Measurements from ENCODE around the gene RFTN1.
A peak's percentile ranks its signal among the peaks of the same experiment; 100 is the strongest.

RFTN1 gene

GRCh38 chr3:16280671-16281070 lies 232.8 kb downstream of the RFTN1 start:
- DNase-seq (ENCODE audit: low read depth), result peak; percentile 68
- no peak for TF ChIP-seq CTCF (conservative IDR thresholded peaks at IDR 0.05; ENCODE audit: low read length)

GRCh38 chr3:16279010-16279801 lies 234.3 kb downstream of the RFTN1 start:
- no peak overlapping the region for H3K4me3 ChIP-seq (ENCODE audit: low read length)
- TF ChIP-seq CTCF (conservative IDR thresholded peaks at IDR 0.05; ENCODE audit: low read length), result no peak

More at GRCh38 chr3:16280671-16281070, 232.8 kb downstream of the RFTN1 start:
- H3K4me3 ChIP-seq (ENCODE audit: low read length), result no peak overlapping the region

GRCh38 chr3:16277471-16277870 lies 236.0 kb downstream of the RFTN1 start:
- DNase-seq (ENCODE audit: low read depth), result no peak
- no peak for TF ChIP-seq CTCF (conservative IDR thresholded peaks at IDR 0.05; ENCODE audit: low read length)
- H3K4me3 ChIP-seq (ENCODE audit: low read length), result no peak overlapping the region

More at GRCh38 chr3:16279010-16279801, 234.3 kb downstream of the RFTN1 start:
- DNase-seq (ENCODE audit: low read depth), result no peak

- no peak overlapping the region for H3K4me3 ChIP-seq (ENCODE audit: low read length)
- TF ChIP-seq CTCF (conservative IDR thresholded peaks at IDR 0.05; ENCODE audit: low read length), result no peak
- DNase-seq (ENCODE audit: low read depth), result no peak
Observed at GRCh38 chr3:16273867-16274266, 239.6 kb downstream of the RFTN1 start.

- TF ChIP-seq CTCF (conservative IDR thresholded peaks at IDR 0.05; ENCODE audit: low read length), result no peak
- no peak for DNase-seq (ENCODE audit: low read depth)
- no peak overlapping the region for H3K4me3 ChIP-seq (ENCODE audit: low read length)
Observed at GRCh38 chr3:16272588-16272987, 240.9 kb downstream of the RFTN1 start.

GRCh38 chr3:16270855-16271254 lies 242.6 kb downstream of the RFTN1 start:
- H3K4me3 ChIP-seq (ENCODE audit: low read length), result no peak overlapping the region
- DNase-seq (ENCODE audit: low read depth), result no peak
- TF ChIP-seq CTCF (conservative IDR thresholded peaks at IDR 0.05; ENCODE audit: low read length), result no peak

- no peak for TF ChIP-seq CTCF (conservative IDR thresholded peaks at IDR 0.05; ENCODE audit: low read length)
- DNase-seq (ENCODE audit: low read depth), result no peak
- no peak overlapping the region for H3K4me3 ChIP-seq (ENCODE audit: low read length)
Observed at GRCh38 chr3:16266714-16267113, 246.8 kb downstream of the RFTN1 start.

Data from AG10803 (cell line).